KMS-11 (cell line): ENCODE results near the gene ZNF460.
"Not testable (repeated sequence)": the region's sequence is repeated elsewhere in the genome, so short reads cannot be mapped to it uniquely, and the experiment has no call there.

Experiments
- H2AFZ ChIP-seq: fragments of 200-600 bp; sonication (generic); 2 replicates; pipeline ENCODE4 v1.6.1; 2016; ENCODE audit warnings: antibody characterized with exemption, mixed run types, low read depth
- H3K27ac ChIP-seq: fragments of 200-600 bp; sonication (generic); 2 replicates; pipeline ENCODE4 v1.6.1; 2016; ENCODE audit warnings: mild to moderate bottlenecking, mixed run types
- H3K27me3 ChIP-seq: fragments of 200-600 bp; sonication (generic); 2 replicates; pipeline ENCODE4 v1.6.1; 2017; ENCODE audit warnings: mild to moderate bottlenecking, low read depth, mixed run types, moderate library complexity; ENCODE audit not compliant: insufficient read depth
- H3K36me3 ChIP-seq: fragments of 200-600 bp; sonication (generic); 2 replicates; pipeline ENCODE4 v1.6.1; 2017; ENCODE audit warnings: mild to moderate bottlenecking, mixed run types; ENCODE audit not compliant: insufficient read depth
- H3K4me1 ChIP-seq: fragments of 200-600 bp; sonication (generic); 2 replicates; pipeline ENCODE4 v1.6.1; 2016; ENCODE audit warnings: mild to moderate bottlenecking, low read depth, mixed run types; ENCODE audit not compliant: poor library complexity, severe bottlenecking
- H3K4me2 ChIP-seq: fragments of 200-600 bp; sonication (generic); 2 replicates; pipeline ENCODE4 v1.7.0; 2016; ENCODE audit warnings: mild to moderate bottlenecking, mixed run types
- H3K4me3 ChIP-seq: fragments of 200-600 bp; sonication (generic); IDR thresholded peaks from 2 replicates; pipeline ENCODE4 v1.6.1; 2017; ENCODE audit warnings: low read depth, low read length, mixed read lengths; ENCODE audit not compliant: insufficient read depth
- H3K79me2 ChIP-seq: fragments of 200-600 bp; sonication (generic); 2 replicates; pipeline ENCODE4 v1.6.1; 2016; ENCODE audit warnings: low read depth, mixed run types; ENCODE audit not compliant: insufficient read depth
- H3K9ac ChIP-seq: fragments of 200-600 bp; sonication (generic); 2 replicates; pipeline ENCODE4 v1.6.1; 2016; ENCODE audit warnings: mild to moderate bottlenecking, mixed run types
- H4K20me1 ChIP-seq: fragments of 200-600 bp; sonication (generic); 2 replicates; pipeline ENCODE4 v1.6.1; 2016; ENCODE audit warnings: mild to moderate bottlenecking, mixed run types; ENCODE audit not compliant: insufficient read depth
- CTCF ChIP-seq: fragments of 200-600 bp; sonication (generic); conservative IDR thresholded peaks from 2 replicates; pipeline ENCODE4 v1.6.1; 2017; ENCODE audit warnings: low read depth, mild to moderate bottlenecking, antibody characterized with exemption, low read length, moderate library complexity, mixed read lengths

Gene ZNF460

GRCh38 chr19:57271280-57271679, 9.0 kb upstream of the ZNF460 start:
- no peak overlapping the region for H3K9ac ChIP-seq
- no peaks in the 10 kb centered on the region for H3K27me3 ChIP-seq
- no peak overlapping the region for H3K27ac ChIP-seq
- H3K4me3 ChIP-seq, result no peak overlapping the region
- no peak overlapping the region for H2AFZ ChIP-seq
- no peak for TF ChIP-seq CTCF
- H3K4me2 ChIP-seq, result no peak overlapping the region
- H3K79me2 ChIP-seq, result no peaks in the 10 kb centered on the region
- no peaks in the 10 kb centered on the region for H3K36me3 ChIP-seq
- H3K4me1 ChIP-seq, result no peaks in the 10 kb centered on the region
- no peaks in the 10 kb centered on the region for H4K20me1 ChIP-seq

- no peaks in the 10 kb centered on the region for H4K20me1 ChIP-seq
- H3K4me2 ChIP-seq, result no peak overlapping the region
- no peaks in the 10 kb centered on the region for H3K36me3 ChIP-seq
- no peak overlapping the region for H2AFZ ChIP-seq
- no peak for TF ChIP-seq CTCF
- no peak overlapping the region for H3K4me3 ChIP-seq
- H3K27me3 ChIP-seq, result no peaks in the 10 kb centered on the region
- H3K79me2 ChIP-seq, result no peaks in the 10 kb centered on the region
- no peak overlapping the region for H3K27ac ChIP-seq
- no peak overlapping the region for H3K9ac ChIP-seq
- no peaks in the 10 kb centered on the region for H3K4me1 ChIP-seq
These were observed 7.3 kb upstream of the ZNF460 start for GRCh38 chr19:57273014-57273413.

- no peak overlapping the region for H2AFZ ChIP-seq
- no peak overlapping the region for H3K9ac ChIP-seq
- H3K4me2 ChIP-seq, result no peak overlapping the region
- H3K4me3 ChIP-seq, result no peak overlapping the region
- no peaks in the 10 kb centered on the region for H3K27me3 ChIP-seq
- H4K20me1 ChIP-seq, result no peaks in the 10 kb centered on the region
- no peak overlapping the region for H3K27ac ChIP-seq
- peaks cover 11% of the 10 kb centered on the region for H3K79me2 ChIP-seq
- TF ChIP-seq CTCF, result no peak
- H3K36me3 ChIP-seq, result no peaks in the 10 kb centered on the region
- no peaks in the 10 kb centered on the region for H3K4me1 ChIP-seq
These were observed 3.9 kb upstream of the ZNF460 start for GRCh38 chr19:57276430-57276829.

- H3K9ac ChIP-seq, result not testable (repeated sequence)
- H3K4me1 ChIP-seq, result peaks cover 18% of the 10 kb centered on the region
These were observed 1.8 kb upstream of the ZNF460 start for GRCh38 chr19:57278481-57278880.

GRCh38 chr19:57279418-57280164, 694 bp upstream of the ZNF460 start:
- H3K27me3 ChIP-seq, result no peaks in the 10 kb centered on the region
- peaks cover 39% of the 10 kb centered on the region for H3K79me2 ChIP-seq
- peak overlapping the region; percentile 93 for H2AFZ ChIP-seq
- 0 out of 2 replicates have a peak, but pooled peaks have one; percentile 22 for TF ChIP-seq CTCF
- no peaks in the 10 kb centered on the region for H4K20me1 ChIP-seq
- H3K27ac ChIP-seq, result peak overlapping the region; percentile 92
- peak overlapping the region; percentile 66 for H3K4me2 ChIP-seq
- no peaks in the 10 kb centered on the region; the same call in 1 of the 2 replicates for H3K36me3 ChIP-seq
- H3K9ac ChIP-seq, result peak overlapping the region; percentile 98
- peaks cover 18% of the 10 kb centered on the region for H3K4me1 ChIP-seq
- no peak overlapping the region for H3K4me3 ChIP-seq

More at GRCh38 chr19:57278481-57278880, 1.8 kb upstream of the ZNF460 start:
- not testable (repeated sequence) for H3K4me2 ChIP-seq, H2AFZ ChIP-seq, H4K20me1 ChIP-seq, H3K36me3 ChIP-seq, H3K27ac ChIP-seq, H3K27me3 ChIP-seq, H3K4me3 ChIP-seq
- H3K79me2 ChIP-seq, result peaks cover 31% of the 10 kb centered on the region
